Measurements from ENCODE around the gene PNPLA3.
"Not testable (repeated sequence)": the region's sequence is repeated elsewhere in the genome, so short reads cannot be mapped to it uniquely, and the experiment has no call there.

PNPLA3 gene

DNA sequence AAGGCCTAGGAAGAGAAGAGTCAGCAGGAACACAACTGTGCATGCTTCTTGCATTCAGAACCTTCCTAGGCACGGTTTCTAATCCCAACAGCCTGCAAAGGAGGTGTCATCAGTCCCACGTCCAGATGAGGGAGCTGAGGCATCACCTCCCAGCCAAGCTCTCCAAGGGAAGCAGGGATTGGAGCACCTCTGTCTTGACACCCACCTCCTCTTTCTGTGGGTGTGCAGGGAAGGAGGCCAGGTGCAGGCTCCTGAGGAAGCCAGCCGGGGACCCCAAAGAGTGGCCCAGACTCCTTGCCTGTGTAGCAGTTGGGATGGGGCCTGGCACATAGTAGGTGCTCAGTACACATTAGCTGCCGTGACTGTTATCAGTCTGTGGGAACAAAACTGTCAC lies 33.7 kb upstream of the PNPLA3 start:
- DNase-seq (ENCODE audit: low spot score), result no peak

DNA sequence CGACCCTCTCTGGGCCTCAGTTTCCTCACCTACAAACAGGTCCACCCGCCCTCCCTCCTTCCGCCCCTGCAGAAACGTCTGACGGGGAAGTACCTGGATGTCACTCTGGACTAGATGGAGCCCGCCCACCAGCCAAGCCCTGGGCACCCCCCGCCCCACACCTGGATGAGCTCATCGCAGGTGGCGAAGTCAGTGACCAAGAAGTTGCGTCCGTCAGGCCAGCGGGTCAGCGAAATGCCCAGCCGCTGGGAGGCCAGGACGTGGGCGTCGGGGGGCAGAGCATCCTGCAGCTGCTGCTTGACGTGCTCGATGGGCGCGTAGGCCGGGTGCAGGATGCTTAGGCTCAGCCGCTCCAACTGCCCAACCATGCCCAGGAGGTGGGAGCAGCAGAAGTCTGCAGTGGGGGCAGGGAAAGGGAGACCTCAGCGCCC lies 32.7 kb upstream of the PNPLA3 start:
- no peak for DNase-seq (ENCODE audit: low spot score)

GRCh38 chr22:43891360-43892182 lies 32.0 kb upstream of the PNPLA3 start, which contains the start of gene PNPLA5:
PNPLA5 (minus strand) TSS chr22:43892013; CDS start chr22:43891880, 133 bp downstream.
- no peak for DNase-seq (ENCODE audit: low spot score)

GRCh38 chr22:43892183-43892894 lies 31.3 kb upstream of the PNPLA3 start:
- DNase-seq (ENCODE audit: low spot score), result no peak

- no peak for DNase-seq (ENCODE audit: low spot score)
Observed at GRCh38 chr22:43893266-43893665, 30.3 kb upstream of the PNPLA3 start.

DNA sequence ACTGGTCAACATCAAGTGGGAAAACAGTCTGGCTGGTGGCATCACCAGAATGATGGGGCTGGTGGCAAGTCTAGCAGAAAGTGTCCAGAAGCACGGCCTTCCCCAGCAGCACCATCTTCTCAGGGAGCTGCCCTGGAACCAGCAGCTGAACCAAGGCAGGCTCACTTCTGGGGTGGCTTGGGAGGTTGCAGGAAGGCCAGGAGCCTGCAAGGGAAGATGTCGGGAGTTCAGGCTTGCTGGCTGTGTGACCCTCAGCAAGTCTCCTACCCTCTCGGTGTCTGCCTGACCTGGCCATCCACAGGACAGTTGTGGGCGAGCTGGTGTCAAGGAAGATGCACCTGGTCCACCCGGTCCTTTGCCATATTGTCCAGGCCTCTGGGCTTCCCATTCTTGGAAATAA lies 29.5 kb upstream of the PNPLA3 start:
- DNase-seq (ENCODE audit: low spot score), result no peak

DNA sequence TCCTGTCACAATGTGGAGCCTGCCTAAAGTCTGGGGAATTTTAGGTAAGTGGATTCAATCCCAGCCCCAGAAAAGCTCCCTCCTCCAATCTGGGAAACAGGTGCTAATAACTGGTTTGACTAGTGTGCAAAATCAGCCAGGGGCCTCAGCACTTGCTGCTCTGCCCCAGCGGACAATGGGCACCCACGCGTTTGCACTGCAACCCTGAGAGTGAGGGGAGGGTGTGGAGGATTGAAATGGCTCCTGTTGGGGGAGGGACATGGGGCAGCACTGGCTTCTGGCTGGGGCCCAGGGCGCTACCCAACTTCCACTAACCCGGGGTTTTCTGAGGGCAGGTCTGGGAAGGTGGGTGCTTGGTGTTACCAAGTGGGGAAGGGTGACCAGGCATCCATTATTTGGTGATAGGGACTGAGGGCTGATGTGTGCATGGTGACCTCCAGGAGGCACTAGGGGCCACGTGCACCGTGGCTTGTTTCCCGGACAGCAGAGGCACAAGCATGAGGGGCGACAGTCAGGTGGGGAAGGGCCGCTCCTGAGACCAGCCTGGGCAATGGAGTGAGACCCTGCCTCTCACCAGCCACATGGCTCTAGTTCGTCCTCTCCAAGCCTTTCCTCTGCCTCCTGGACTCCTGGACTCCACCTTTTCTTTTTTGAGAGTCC lies 27.5 kb upstream of the PNPLA3 start:
- DNase-seq (ENCODE audit: low spot score), result no peak

- DNase-seq (ENCODE audit: low spot score), result peak; percentile 28
Observed at GRCh38 chr22:43897751-43898261, 25.8 kb upstream of the PNPLA3 start.

GRCh38 chr22:43900206-43900605 lies 23.4 kb upstream of the PNPLA3 start:
- no peak for DNase-seq (ENCODE audit: low spot score)

- no peak for DNase-seq (ENCODE audit: low spot score)
Observed at GRCh38 chr22:43901976-43902643, 21.5 kb upstream of the PNPLA3 start.

GRCh38 chr22:43903033-43903432 lies 20.6 kb upstream of the PNPLA3 start:
- DNase-seq (ENCODE audit: low spot score), result not testable (repeated sequence)

GRCh38 chr22:43904412-43904811 lies 19.2 kb upstream of the PNPLA3 start:
- peak; percentile 24 for DNase-seq (ENCODE audit: low spot score)

DNA sequence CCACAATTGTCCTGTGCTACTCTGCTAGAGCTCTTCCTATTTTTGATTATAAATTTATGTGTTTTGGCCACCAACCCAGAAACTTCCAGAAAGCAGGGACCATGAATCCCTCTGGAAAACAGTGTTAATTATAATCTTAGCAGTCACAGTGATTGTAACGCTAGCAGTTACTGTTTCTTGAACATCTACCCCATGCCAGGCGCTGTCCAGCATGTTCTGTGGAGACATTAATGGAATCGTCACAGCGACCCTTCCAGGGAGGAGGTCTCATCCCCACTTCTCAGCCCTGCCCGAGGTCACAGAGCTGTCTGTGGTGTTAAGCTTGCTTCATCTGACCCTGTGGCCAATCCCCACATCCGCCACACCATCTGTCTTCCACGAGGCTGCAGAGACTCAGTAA lies 17.9 kb upstream of the PNPLA3 start:
- no peak for DNase-seq (ENCODE audit: low spot score)

DNA sequence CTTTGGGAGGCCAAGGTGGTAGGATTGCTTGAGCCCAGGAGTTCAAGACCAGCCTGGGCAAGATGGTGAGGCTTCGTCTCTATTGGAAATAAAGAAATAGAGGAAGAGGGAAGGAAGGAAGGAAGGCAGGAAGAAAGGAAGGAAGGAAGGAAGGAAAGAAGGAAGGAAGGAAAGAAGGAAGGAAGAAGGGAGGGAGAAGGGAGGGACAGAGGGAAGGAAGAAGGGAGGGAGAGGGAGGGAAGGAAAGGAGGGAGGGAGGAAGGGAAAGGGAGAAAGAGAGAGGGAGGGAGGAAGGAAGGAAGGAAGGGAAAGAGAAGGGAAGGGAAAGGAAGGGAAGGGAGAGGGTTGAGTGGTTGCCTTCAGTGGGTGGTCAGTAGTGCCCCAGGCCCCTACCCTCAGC lies 13.9 kb upstream of the PNPLA3 start:
- no peak for DNase-seq (ENCODE audit: low spot score)

GRCh38 chr22:43910178-43910695 lies 13.4 kb upstream of the PNPLA3 start:
- no peak for DNase-seq (ENCODE audit: low spot score)

- no peak for DNase-seq (ENCODE audit: low spot score)
Observed at GRCh38 chr22:43911351-43911750, 12.3 kb upstream of the PNPLA3 start.

- DNase-seq (ENCODE audit: low spot score), result no peak
Observed at GRCh38 chr22:43917521-43917920, 6.1 kb upstream of the PNPLA3 start.

- no peak for DNase-seq (ENCODE audit: low spot score)
Observed at GRCh38 chr22:43919106-43919973, 4.3 kb upstream of the PNPLA3 start.

GRCh38 chr22:43921370-43921769 lies 2.2 kb upstream of the PNPLA3 start:
- DNase-seq (ENCODE audit: low spot score), result no peak

DNA sequence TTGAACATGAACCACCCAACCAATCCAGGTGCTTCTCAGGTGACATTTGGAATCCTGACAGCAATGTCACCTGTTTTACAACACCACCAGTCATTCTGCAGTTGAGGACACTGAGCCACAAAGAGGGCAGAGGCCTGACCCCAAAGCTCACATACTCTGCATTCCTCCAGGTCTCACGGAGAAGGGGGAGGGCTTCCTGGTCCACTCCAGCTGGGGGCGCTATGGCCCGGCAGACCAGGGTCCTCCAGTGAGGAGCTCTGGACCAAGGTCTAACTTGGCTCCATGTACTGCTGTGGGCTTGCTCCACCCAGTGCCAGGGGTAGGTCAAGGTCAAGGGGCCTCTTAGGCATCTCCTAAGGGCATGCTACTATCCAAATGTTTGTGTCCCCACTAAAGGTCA lies 1.5 kb upstream of the PNPLA3 start:
- DNase-seq (ENCODE audit: low spot score), result no peak

GRCh38 chr22:43923191-43923590 lies 414 bp upstream of the PNPLA3 start:
- DNase-seq (ENCODE audit: low spot score), result peak; percentile 6

Measured in activated CD4-positive, alpha-beta T cell treated with anti-CD3 and anti-CD28 coated beads, Interleukin-2, Interleukin-4, amounts not matched to agents 100 ng/mL and 50 ng/mL, durations not matched to agents 16 hours and 8 hours (primary cell).